SU-DHL-6 (cell line): ENCODE measurements around the gene CYBRD1.

Experiments used
- EZH2phosphoT487 ChIP-seq: fragments of 200-600 bp; sonication (generic), shearing (Covaris generic); conservative IDR thresholded peaks from 2 replicates; pipeline ENCODE4 v1.6.1; 2018; ENCODE audit warnings: mild to moderate bottlenecking, antibody characterized with exemption, low read length, moderate library complexity, mixed read lengths
- TF ChIP-seq, protein P1 (sequence below): fragments of 200-600 bp; sonication (generic); IDR thresholded peaks from one replicate; pipeline ENCODE4 v1.5.1; 2017; ENCODE audit warnings: antibody characterized with exemption, mild to moderate bottlenecking, low read length, moderate library complexity; ENCODE audit not compliant: insufficient read depth, poor library complexity, severe bottlenecking

DNA sequence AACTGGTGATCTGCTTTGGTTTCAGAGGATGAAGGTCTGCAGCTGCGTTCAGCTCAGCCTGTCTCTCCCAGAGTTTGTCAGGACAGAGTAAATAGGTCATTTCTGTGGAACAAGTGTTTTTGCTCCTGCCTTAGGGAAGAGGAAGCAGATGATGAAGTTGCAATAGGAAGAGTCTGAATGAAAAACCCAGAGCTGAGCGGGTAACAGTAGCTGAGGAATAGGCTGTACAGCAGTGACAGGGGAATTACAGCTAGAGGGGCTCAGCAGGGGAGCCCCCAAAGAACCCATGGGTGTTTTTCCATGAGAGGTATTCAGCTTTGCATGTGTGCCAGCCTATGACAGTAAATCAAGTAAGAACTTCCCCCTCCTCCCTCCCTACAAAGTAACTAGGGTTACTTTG lies 10.3 kb upstream of the CYBRD1 start:
- TF ChIP-seq, protein P1, sequence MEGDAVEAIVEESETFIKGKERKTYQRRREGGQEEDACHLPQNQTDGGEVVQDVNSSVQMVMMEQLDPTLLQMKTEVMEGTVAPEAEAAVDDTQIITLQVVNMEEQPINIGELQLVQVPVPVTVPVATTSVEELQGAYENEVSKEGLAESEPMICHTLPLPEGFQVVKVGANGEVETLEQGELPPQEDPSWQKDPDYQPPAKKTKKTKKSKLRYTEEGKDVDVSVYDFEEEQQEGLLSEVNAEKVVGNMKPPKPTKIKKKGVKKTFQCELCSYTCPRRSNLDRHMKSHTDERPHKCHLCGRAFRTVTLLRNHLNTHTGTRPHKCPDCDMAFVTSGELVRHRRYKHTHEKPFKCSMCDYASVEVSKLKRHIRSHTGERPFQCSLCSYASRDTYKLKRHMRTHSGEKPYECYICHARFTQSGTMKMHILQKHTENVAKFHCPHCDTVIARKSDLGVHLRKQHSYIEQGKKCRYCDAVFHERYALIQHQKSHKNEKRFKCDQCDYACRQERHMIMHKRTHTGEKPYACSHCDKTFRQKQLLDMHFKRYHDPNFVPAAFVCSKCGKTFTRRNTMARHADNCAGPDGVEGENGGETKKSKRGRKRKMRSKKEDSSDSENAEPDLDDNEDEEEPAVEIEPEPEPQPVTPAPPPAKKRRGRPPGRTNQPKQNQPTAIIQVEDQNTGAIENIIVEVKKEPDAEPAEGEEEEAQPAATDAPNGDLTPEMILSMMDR: no peak
- TF ChIP-seq EZH2phosphoT487: no peak
